ENCODE measurements around the gene OAF. TPM values are rescaled to one million over a fixed set of nuclear protein-coding genes. Genes with fewer than 3 reads are reported as not detected.
"Not testable (repeated sequence)": the region's sequence is repeated elsewhere in the genome, so short reads cannot be mapped to it uniquely, and the experiment has no call there.

Gene OAF
- total RNA-seq, 1 experiment from 2014 or later: 20.4 TPM

DNA sequence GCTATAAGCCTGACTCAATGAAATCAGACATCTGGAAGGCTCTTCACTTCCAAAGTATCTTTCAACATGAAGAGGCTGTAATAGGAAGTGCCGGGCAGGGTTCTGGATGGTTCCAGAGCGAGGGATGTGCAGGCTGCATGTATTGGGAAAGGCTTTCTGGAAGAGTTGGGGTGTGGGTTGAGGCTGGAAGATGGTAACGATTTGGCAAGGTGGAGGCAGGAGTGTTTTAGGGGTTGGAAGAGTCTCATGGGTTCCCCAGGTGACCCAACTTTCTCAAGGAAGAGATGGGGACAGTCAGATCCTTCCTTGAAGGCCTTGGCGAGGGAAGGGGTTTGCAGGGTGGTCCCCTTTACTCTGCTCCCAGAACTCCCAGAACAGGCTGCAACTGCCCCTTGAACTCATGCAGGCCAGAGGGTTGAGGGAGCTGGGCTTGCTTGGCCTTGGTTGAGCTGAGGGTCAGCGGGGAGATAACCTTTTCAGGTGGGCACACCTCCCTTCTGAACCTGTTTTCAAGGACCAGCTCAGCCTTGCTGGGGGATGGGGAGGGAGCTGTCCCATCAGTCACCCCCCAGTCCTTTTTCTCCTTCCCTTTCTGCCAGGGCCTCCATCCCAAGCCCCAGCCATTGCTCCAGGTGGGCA is 19.7 kb downstream of the OAF start:
- DNase-seq (ENCODE audit: low read depth): no peak
- in situ Hi-C loops (cut with HindIII; ENCODE audit: low pct_unique_long_range_greater_than_20kb, low sequenced_read_pairs): no loop called here

DNA sequence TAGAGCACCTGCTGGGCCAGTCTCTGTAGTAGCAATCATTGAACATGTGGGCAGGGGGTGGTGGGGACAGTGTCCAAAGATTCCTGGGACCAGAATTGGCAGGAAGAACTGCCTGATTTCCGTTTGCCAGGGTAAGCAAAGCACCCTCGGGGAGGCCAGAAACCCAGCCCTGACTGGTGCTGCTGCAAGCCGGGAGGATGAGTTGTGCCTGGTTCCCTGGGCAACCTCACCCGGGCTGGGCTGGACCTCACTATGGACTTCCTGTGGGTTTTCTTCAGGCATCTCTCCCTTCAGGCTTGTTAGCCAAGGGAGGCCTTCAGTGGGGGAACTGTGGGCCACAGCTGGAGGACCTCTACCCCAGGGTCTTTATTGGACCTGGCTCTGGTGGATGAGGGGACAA is 21.1 kb downstream of the OAF start:
- no peak for DNase-seq (ENCODE audit: low read depth)
- in situ Hi-C loops (cut with HindIII; ENCODE audit: low pct_unique_long_range_greater_than_20kb, low sequenced_read_pairs): no loop called here

DNA sequence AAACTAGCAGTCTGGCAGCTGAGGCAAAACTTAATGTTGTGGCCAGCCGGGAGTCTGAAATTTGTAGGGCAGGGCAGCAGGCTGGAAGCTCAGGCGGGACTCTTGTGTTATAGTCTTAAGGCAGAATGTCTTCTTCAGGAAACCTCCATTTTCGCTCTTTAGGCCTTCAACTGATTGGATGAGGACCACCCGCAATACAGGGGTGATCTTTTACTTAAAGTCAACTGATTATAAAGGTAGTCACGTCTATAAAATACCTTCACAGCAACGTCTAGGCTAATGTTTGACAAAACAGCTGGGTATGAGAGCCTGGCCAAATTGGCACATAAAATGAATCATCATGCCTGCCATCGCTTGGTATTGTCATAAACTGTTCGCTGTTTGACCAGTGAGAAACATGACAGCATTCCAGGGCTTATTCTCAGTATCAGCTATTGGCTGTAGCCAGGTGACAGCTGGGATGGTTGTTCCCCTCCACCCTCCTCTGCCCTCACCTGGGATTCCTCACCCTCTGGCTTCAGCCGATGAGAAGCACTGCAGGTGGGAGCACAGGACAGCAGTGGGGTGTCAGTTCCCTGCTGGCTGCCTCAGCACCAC is 22.5 kb downstream of the OAF start:
- DNase-seq (ENCODE audit: low read depth): no peak
- in situ Hi-C loops (cut with HindIII; ENCODE audit: low pct_unique_long_range_greater_than_20kb, low sequenced_read_pairs): no loop called here

- peak; percentile 42 for DNase-seq (ENCODE audit: low read depth)
- in situ Hi-C loops (cut with HindIII; ENCODE audit: low pct_unique_long_range_greater_than_20kb, low sequenced_read_pairs): no loop called here
These were observed 24.3 kb downstream of the OAF start for GRCh38 chr11:120235024-120235628.

GRCh38 chr11:120236169-120237107 is 25.6 kb downstream of the OAF start:
- in situ Hi-C loops (cut with HindIII; ENCODE audit: low pct_unique_long_range_greater_than_20kb, low sequenced_read_pairs): no loop called here
- peak; percentile 10 for DNase-seq (ENCODE audit: low read depth)

DNA sequence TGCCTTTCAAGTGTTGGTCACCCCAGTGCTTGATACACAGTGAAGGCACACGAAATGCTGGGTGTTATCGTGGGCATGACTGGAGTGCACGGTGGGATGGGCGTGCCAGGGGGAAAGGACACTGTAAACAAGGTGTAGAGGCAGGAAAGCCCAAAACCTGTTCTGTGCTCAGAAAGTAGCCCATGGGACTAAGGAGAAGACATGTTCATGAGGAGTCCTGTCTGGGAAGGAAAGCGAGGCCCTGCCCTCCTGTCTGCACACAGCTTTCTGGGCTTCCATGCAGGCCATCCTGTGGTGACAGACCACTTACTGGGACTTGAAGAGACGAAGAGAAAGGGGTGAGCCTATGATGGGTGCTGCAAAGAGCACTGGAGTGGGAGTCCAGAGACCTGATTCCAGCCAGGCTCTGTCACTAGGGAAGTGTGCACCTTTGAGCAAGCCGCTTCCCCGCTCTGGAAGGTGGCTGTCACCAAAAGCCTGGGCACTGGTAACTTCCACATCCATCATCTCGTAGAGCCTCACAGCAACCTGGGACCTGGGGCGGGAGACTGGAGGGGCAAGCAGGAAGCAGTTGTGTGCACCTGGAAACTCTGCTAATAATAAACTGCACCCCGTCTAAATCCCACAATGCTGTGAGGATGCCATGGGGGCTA is 28.3 kb downstream of the OAF start:
- in situ Hi-C loops (cut with HindIII; ENCODE audit: low pct_unique_long_range_greater_than_20kb, low sequenced_read_pairs): no loop called here
- no peak for DNase-seq (ENCODE audit: low read depth)

DNA sequence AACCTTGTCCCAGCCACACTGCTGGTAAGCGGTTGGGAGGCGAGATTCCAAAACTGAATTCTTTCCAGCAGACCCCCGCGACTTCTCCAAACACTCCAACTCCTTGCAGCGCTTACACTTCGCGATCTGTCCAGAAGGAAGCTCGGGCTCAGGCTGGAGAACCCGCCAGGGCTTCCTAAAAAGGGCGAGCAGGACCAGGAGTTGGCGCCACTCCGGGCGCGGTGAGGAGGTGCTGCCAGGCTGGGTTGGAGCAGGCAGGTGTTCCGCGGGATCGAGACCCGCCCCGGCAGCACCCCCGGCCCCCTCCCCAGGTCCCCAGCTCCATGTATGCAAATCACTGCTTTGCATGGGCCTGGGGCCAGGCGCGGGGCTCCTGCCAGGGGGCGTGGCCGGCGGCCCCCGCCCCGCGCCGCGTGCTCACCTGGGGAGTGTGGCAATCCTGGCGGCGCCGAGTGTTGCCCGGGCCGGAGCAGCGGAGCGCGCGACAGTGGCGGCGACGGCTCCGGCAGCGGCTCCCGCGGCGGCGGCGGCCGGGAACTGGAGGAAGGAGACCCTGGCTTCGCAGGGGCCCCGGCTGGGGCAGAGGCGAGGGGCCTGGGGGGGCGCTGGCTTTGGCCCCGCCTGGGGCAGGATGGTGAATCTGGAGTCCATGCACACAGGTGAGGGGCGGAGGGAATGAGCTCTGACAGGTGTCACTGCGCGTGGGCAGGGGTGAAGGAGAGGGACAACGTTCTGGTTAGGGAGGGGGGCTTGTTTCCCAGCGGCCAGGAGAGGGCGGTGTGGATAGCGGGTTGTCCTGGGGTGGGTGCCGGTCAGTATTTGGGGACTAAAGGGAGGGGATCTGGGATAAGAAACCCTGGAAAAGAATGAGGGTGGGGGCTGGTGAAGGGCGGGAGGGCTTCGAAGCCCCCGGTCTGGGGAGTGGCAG is 29.1 kb downstream of the OAF start, which contains the start of gene POU2F3:
TSS of gene POU2F3 (plus strand) at position 428 of the 928 bp plus-strand sequence. CDS start at position 632, 204 bp downstream.
- in situ Hi-C loops (cut with HindIII; ENCODE audit: low pct_unique_long_range_greater_than_20kb, low sequenced_read_pairs): no loop called here
- DNase-seq (ENCODE audit: low read depth): no peak

- DNase-seq (ENCODE audit: low read depth): no peak
- in situ Hi-C loops (cut with HindIII; ENCODE audit: low pct_unique_long_range_greater_than_20kb, low sequenced_read_pairs): no loop called here
These were observed 30.0 kb downstream of the OAF start for GRCh38 chr11:120240866-120241265.

DNA sequence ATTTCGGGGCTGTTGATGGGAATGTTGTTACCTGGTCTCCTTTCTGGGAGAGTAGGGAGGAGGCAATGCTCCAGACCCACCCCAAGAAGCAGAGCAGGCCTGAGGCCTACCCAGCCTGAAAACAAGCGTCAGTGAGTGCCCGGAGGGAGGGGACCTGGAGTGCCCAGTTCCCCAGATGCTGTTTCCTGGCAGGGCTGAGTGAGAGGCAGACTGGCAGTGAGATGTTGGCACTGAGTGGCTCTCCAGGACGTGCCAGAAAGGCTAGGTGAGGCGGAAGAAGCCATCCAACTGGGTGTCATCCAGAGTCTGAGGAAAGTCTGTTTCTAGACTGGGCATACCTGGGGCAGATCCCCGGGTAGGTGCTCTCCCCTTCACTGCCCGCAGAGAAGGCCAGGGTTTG is 30.4 kb downstream of the OAF start:
- in situ Hi-C loops (cut with HindIII; ENCODE audit: low pct_unique_long_range_greater_than_20kb, low sequenced_read_pairs): no loop called here
- DNase-seq (ENCODE audit: low read depth): no peak

- in situ Hi-C loops (cut with HindIII; ENCODE audit: low pct_unique_long_range_greater_than_20kb, low sequenced_read_pairs): no loop called here
- no peak for DNase-seq (ENCODE audit: low read depth)
These were observed 32.4 kb downstream of the OAF start for GRCh38 chr11:120243221-120243620.

- in situ Hi-C loops (cut with HindIII; ENCODE audit: low pct_unique_long_range_greater_than_20kb, low sequenced_read_pairs): no loop called here
- no peak for DNase-seq (ENCODE audit: low read depth)
These were observed 33.9 kb downstream of the OAF start for GRCh38 chr11:120244476-120245365.

GRCh38 chr11:120245434-120245833 is 34.6 kb downstream of the OAF start:
- in situ Hi-C loops (cut with HindIII; ENCODE audit: low pct_unique_long_range_greater_than_20kb, low sequenced_read_pairs): no loop called here

GRCh38 chr11:120248551-120249278 is 37.9 kb downstream of the OAF start:
- DNase-seq (ENCODE audit: low read depth): peak; percentile 26

More at GRCh38 chr11:120245434-120245833, 34.6 kb downstream of the OAF start:
- no peak for DNase-seq (ENCODE audit: low read depth)

GRCh38 chr11:120249279-120250262 is 38.7 kb downstream of the OAF start:
- DNase-seq (ENCODE audit: low read depth): no peak
- in situ Hi-C loops (cut with HindIII; ENCODE audit: low pct_unique_long_range_greater_than_20kb, low sequenced_read_pairs): no loop called here

More at GRCh38 chr11:120248551-120249278, 37.9 kb downstream of the OAF start:
- in situ Hi-C loops (cut with HindIII; ENCODE audit: low pct_unique_long_range_greater_than_20kb, low sequenced_read_pairs): no loop called here

DNA sequence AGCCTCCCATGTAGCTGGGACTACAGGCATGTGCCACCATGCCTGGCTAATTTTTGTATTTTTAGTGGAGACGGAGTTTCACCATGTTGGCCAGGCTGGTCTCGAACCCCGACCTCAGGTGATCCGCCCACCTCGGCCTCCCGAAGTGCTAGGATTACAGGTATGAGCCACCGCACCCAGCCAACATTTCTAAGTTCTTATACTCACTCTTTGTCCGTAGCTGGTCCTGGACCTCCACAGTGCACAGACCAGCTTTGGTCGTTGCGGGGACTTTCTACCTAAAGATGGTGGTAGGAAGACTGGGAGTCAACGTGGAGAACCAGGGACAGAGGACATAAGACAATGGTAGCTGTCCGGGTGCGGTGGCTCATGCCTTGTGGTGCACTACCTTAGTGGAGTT is 42.5 kb downstream of the OAF start:
- DNase-seq (ENCODE audit: low read depth); in situ Hi-C loops (cut with HindIII; ENCODE audit: low pct_unique_long_range_greater_than_20kb, low sequenced_read_pairs): not testable (repeated sequence)

Measured in Caki2 (cell line).